ENCODE measurements around the gene EXOC3L1. TPM values are rescaled to one million over a fixed set of nuclear protein-coding genes. Genes with fewer than 3 reads are reported as not detected.
A peak's percentile ranks its signal among the peaks of the same experiment; 100 is the strongest.

The EXOC3L1 gene
- total RNA-seq, 1 experiment from 2014 or later, result 4.0 TPM

DNA sequence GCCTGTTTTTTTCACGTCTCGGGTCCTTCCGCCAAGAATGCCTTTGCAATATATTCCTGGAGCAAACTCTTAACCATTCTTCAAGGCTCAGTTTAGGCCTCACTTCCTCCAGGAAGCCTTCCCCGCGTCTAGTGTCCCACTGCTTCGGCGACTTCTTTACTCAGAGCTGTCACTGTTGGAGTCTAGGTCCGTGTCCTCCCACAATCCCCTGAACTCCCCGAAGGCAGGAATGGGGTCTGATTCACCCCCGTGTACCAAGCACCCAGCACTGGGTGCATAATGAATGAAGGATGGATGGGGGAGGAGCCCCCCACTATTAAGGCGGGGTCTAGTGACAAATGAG lies 6.7 kb downstream of the EXOC3L1 start:
- H3K27ac Mint-ChIP-seq, result no peak overlapping the region
- ChIA-PET POLR2A (no interaction called here), CTCF (interaction anchor here (1.4 to 4.4 kb wide), 4 partner anchors 9 to 230 kb away, joined by 4 to 49 read pairs (median 20); partner anchors contain the start of gene NOL3)
- H3K4me3 Mint-ChIP-seq, result no peak overlapping the region
- H3K4me1 Mint-ChIP-seq, result peaks cover 23% of the 10 kb centered on the region
- H3K36me3 Mint-ChIP-seq, result no peaks in the 10 kb centered on the region
- H3K27me3 Mint-ChIP-seq (ENCODE audit: low read depth), result peaks cover 34% of the 10 kb centered on the region
- ATAC-seq (no peak), DNase-seq (ENCODE audit: low spot score) (no peak)
- peak; percentile 6; the same call in 1 of the 2 replicates for TF ChIP-seq ZNF232 (CRISPR knock-in tag; IDR thresholded peaks at IDR 0.05)
- TF ChIP-seq OVOL2 (CRISPR knock-in tag; IDR thresholded peaks at IDR 0.05; ENCODE audit: borderline replicate concordance), result no peak
- no peak for TF ChIP-seq NR2C2 (CRISPR knock-in tag; IDR thresholded peaks at IDR 0.05)
- TF ChIP-seq JAZF1 (CRISPR knock-in tag; IDR thresholded peaks at IDR 0.05), result no peak
- TF ChIP-seq ZNF512 (CRISPR knock-in tag; IDR thresholded peaks at IDR 0.05; ENCODE audit: borderline replicate concordance), result no peak
- no peaks in the 10 kb centered on the region for H3K9me3 Mint-ChIP-seq

DNA sequence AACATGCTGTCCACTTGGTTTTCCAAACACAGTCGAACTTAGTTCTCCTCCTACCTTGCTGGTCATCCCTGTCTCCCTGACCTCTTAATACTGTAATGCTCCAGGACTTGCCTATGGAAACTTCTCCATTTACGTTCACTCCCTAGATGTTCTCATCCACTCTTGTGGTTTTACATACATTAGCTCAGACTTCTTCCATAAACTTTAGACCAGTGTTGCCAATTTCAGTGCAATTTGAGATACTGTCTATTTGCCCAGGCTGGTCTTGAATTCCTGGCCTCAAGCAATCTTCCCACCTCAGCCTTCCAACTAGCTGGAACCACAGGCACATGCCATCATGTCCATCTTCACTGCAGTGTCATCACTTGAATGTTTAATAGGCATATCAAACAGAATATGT lies 7.6 kb downstream of the EXOC3L1 start:
- Mint-ChIP-seq H3K9me3 (no peaks in the 10 kb centered on the region), H3K27ac (no peak overlapping the region), H3K27me3 (ENCODE audit: low read depth) (peaks cover 40% of the 10 kb centered on the region), H3K36me3 (peaks cover 3% of the 10 kb centered on the region; the same call in 1 of the 2 replicates), H3K4me1 (peaks cover 29% of the 10 kb centered on the region), H3K4me3 (no peak overlapping the region)
- TF ChIP-seq NR1H2 (CRISPR knock-in tag; IDR thresholded peaks at IDR 0.05) (no peak), NFE2L1 (CRISPR knock-in tag; IDR thresholded peaks at IDR 0.05) (no peak), ZNF396 (CRISPR knock-in tag; IDR thresholded peaks at IDR 0.05; ENCODE audit: borderline replicate concordance) (no peak), ESRRA (CRISPR knock-in tag; IDR thresholded peaks at IDR 0.05; ENCODE audit: borderline replicate concordance) (no peak), SP1 (CRISPR knock-in tag; conservative IDR thresholded peaks at IDR 0.05) (no peak), NR3C1 (CRISPR knock-in tag; conservative IDR thresholded peaks at IDR 0.05; ENCODE audit: low read depth) (no peak), GRHL2 (CRISPR knock-in tag; IDR thresholded peaks at IDR 0.05; ENCODE audit: insufficient replicate concordance, severe bottlenecking) (no peak), ZSCAN18 (CRISPR knock-in tag; IDR thresholded peaks at IDR 0.05) (no peak), CREM (CRISPR knock-in tag; IDR thresholded peaks at IDR 0.05) (no peak), ZMAT4 (CRISPR knock-in tag; IDR thresholded peaks at IDR 0.05) (no peak), IRF2 (CRISPR knock-in tag; IDR thresholded peaks at IDR 0.05; ENCODE audit: borderline replicate concordance, low read depth) (no peak), TCF7 (CRISPR knock-in tag; IDR thresholded peaks at IDR 0.05; ENCODE audit: low read depth) (no peak), ZNF512 (CRISPR knock-in tag; IDR thresholded peaks at IDR 0.05; ENCODE audit: borderline replicate concordance) (no peak), ZNF416 (CRISPR knock-in tag; IDR thresholded peaks at IDR 0.05) (no peak), ZNF423 (CRISPR knock-in tag; IDR thresholded peaks at IDR 0.05) (no peak), CTCF (IDR thresholded peaks at IDR 0.05) (no peak), CREB1 (CRISPR knock-in tag; IDR thresholded peaks at IDR 0.05) (no peak)
- TF ChIP-seq, protein P1, sequence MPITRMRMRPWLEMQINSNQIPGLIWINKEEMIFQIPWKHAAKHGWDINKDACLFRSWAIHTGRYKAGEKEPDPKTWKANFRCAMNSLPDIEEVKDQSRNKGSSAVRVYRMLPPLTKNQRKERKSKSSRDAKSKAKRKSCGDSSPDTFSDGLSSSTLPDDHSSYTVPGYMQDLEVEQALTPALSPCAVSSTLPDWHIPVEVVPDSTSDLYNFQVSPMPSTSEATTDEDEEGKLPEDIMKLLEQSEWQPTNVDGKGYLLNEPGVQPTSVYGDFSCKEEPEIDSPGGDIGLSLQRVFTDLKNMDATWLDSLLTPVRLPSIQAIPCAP (CRISPR knock-in tag; IDR thresholded peaks at IDR 0.05), result no peak
- POLR2A ChIA-PET, result interaction anchor here (0.7 kb wide), 1 partner anchor 65 kb away, joined by 3 read pairs; the partner anchor contains the start of gene FHOD1
- no peak for DNase-seq (ENCODE audit: low spot score)
- ATAC-seq, result no peak
- CTCF ChIA-PET, result interaction anchor here (1.5 to 4.4 kb wide), 2 partner anchors 12 to 28 kb away, joined by 9 to 49 read pairs; partner anchors contain the start of gene NOL3
